Measurements from ENCODE around the gene ABHD15. TPM values are rescaled to one million over a fixed set of nuclear protein-coding genes. Genes with fewer than 3 reads are reported as not detected.

Gene ABHD15
- total RNA-seq, 2 experiments from 2014 or later: 17.9 to 18.0 TPM

DNA sequence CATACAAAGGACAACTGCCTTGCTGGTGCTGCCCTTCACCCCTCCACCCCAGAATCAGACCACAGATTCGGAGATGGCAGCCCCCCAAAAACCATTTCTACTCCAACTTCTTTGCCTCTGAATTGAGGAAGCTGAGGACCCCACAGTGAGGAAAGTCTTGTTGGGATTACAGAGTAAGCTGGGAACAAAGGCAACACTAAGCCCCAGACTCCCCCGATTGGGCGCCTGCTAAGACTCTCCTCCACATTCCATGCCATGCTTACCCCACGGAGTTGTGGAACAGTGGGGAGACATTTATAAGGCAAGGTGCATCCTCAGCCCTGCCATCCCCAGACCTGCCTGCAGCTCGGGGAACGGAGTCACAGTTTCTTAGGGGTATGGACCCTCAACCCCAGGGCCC lies 20.8 kb upstream of the ABHD15 start:
- CTCF ChIA-PET: interaction anchor here (1.0 to 6.4 kb wide), 5 partner anchors 15 to 52 kb away, joined by 3 to 33 read pairs (median 4); partner anchors contain the start of gene ABHD15
- POLR2A ChIA-PET: interaction anchor here (0.6 to 2.0 kb wide), 8 partner anchors 11 to 63 kb away, joined by 3 to 7 read pairs (median 4); partner anchors contain the start of genes ABHD15 and TP53I13

DNA sequence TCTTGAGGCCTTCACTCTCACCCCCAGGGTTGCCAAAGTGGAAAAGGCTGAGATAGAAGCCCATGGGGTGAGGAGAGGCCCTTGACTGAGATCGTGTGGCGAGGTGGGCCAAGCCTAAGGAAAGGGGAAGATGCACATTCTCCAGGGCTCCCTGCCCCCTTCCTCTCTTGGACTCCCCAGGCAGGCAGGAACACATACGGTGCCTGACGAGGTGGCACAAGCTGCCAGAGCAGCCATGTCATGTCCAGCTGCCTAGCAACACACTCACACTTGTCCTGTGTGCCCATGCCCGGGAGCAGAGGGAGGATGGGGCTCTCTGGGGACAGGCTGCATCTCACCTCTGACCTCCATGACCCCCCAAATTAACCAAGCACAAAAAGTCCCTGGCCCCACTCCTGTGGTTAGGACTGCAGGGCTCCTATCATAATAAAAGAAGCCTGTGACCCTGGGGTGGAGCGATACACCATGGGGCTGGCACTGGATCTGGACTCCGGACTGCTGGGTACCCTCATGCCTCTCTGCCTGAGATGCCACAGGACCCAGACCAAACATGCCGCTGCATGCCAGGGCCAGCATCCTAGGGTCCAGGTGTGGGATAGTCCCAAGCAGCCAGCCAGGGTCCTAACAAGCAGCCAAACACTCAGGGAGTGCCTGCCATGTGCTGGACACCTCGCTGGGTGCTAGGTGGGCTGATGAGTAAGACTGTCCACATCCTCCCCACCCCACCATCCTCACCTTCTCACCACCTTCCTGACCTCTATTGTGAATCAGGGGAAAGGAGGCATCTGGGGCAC lies 20.0 kb upstream of the ABHD15 start:
- ChIA-PET POLR2A (interaction anchor here (0.6 to 1.7 kb wide), 4 partner anchors 19 to 63 kb away, joined by 3 to 4 read pairs (median 3); partner anchors contain the start of gene ABHD15), CTCF (interaction anchor here (1.2 to 6.4 kb wide), 3 partner anchors 14 to 30 kb away, joined by 4 to 33 read pairs (median 10); partner anchors contain the start of gene ABHD15)

DNA sequence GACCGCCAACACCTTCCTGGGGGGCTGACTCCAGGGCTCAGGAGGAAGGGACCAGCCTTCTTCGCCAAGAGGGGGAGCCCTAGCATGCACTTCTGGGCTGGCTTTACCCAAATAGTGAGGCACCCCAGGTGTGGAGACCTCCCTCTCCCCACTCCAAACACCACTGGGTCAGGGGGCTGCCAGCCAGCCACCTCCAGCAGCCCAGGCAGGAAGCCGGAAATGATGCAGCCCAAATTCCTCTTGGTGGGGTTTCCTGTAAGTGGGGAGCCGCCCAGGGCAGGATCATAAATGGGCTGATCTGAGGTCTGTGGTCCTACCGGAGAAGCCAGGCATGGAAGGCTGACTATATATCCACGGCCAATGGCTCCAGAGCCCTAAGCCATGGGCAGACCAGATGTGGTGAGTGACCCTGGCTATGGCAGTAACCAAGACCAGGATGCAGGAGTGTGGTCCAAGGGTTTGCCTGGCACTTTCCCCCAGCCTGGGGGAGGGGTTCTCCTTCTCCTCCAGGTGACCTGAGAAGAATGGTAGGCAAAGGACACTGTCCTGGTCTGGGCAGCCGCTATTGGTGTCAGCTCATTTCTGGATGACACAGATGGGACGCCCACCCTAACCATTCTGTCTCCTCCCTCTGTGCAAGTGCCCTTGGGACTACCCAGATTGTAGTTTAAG lies 18.4 kb upstream of the ABHD15 start:
- CTCF ChIA-PET: interaction anchor here (1.0 to 6.4 kb wide), 2 partner anchors 12 to 32 kb away, joined by 3 to 33 read pairs; no protein-coding TSS in a partner anchor
- POLR2A ChIA-PET: no interaction called here

DNA sequence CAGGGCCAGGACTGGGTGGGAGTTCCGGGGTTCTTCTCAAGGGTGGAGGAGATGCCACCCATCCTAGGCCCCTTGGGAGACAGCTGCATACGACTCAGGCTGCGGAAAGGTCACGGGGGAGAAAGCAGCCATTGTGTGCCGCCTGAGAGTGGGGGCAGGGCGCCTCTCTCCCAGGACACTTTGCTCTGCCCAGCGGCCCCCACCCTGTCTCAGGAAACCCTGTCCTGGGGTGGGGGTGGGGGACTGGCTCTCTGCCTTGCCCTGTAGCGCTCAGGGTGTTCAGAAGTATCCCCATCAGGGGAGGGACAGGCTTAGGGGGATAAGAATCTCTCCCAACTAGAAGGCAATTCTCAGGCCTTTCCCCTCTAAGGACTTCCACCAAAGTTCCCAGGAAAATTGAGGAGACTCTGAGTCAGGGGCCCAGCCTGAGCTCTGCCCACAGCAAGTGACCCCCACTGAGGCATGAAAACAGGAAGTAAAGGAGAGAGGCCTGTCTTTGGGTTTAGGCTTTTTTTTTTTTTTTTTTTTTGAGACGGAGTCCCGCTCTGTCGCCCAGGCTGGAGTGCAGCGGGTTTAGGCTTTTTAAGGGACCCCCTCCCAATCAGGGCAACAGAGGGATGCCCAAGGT lies 17.7 kb upstream of the ABHD15 start:
- POLR2A ChIA-PET: no interaction called here
- CTCF ChIA-PET: interaction anchor here (6.4 kb wide), 1 partner anchor 33 kb away, joined by 33 read pairs; no protein-coding TSS in a partner anchor

DNA sequence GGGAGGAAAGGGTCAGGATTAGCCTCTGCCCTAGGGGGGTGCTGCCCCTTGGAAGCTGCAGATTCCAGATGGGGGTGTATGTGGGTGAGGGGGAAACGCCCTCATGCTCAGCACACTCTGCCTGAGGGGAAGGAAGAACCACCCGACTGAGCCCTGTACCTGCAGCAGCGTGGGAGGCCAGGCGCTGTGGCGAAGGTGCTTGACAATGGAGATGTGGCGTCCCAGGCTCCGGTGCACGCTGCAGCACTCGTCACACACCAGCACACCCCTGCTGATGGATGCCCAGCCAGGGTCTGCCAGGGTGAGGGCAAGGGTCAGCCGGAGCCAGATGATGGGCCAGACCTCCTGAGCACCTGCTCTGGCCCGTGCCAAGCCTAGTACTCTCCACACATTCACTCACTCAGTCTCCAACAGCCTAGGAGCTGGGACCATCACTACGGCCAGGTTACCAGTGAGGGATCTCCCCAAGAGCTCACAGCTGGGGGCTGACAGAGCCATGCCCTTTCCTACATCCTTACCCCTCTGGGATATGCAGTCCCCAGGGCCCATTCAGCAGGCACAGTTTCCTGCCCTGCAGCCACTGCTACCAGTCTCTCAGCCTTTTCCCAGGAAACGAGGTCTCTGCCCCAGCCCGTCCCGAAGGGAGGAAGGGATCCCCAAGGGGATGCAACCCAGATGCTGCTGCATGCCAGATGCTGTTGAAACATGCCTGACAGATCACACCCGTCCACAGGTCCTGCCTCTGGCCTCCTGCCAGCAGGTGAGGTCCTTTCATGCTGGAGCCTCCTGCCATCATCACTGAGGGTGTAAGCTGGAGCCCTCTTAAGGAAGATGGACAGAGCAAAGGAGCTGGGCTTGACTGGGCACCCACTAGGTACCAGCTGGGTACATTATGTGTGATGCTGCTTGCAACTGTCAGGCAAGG lies 16.7 kb upstream of the ABHD15 start:
- POLR2A ChIA-PET: no interaction called here
- CTCF ChIA-PET: interaction anchor here (1.1 to 6.4 kb wide), 4 partner anchors 8 to 44 kb away, joined by 3 to 39 read pairs (median 18); partner anchors contain the start of gene ANKRD13B

DNA sequence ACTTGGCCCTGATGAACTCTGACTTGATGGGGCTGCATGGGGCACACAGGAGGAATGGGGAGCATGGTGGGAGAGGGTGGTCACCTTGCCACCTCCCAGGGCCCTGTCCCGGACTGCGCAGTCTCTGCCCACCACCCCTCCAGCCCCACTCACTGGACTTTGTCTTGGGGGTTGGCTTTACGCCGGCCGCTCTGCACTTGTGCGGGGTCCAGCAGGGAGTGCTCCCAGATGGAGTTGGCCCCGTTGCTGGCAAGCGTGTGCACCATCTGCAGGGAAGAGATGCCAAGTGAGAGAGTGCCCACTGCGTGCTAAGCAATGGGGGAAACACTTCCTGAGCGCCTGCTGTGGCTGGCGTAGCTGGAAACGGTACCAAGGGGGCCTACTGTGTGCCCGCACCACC lies 15.9 kb upstream of the ABHD15 start:
- CTCF ChIA-PET: interaction anchor here (1.1 to 5.4 kb wide), 3 partner anchors 9 to 44 kb away, joined by 3 to 39 read pairs (median 4); partner anchors contain the start of gene ANKRD13B
- POLR2A ChIA-PET: no interaction called here

DNA sequence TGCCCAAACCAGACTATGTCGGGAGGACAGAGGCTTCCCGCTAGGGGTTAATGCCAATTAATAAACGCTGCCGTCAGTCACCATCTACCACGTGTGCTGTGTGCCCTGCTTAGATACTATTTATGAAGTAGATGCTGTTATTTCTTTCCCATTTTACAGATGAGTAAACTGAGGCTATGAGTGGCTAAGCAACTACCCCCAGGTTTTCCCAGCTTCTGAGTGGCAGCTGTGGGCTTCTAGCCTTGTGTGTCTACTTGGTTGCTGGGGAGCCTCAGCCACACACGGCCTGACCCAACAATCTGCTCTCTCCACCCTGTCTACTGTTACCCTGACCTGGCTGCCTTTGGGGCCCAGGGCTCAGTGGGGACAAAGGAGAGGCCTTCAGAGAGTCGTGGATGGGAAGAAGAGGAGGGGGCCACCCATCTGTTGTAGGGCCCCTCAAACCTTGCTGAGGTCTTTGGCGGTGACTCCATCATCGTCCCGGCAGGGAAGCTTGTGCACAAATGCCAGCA lies 15.5 kb upstream of the ABHD15 start:
- POLR2A ChIA-PET: interaction anchor here (1.1 to 1.7 kb wide), 2 partner anchors 12 to 14 kb away, joined by 4 to 7 read pairs; partner anchors contain the start of gene TP53I13
- CTCF ChIA-PET: interaction anchor here (1.1 to 5.4 kb wide), 3 partner anchors 9 to 35 kb away, joined by 4 to 40 read pairs (median 39); partner anchors contain the start of gene ANKRD13B

DNA sequence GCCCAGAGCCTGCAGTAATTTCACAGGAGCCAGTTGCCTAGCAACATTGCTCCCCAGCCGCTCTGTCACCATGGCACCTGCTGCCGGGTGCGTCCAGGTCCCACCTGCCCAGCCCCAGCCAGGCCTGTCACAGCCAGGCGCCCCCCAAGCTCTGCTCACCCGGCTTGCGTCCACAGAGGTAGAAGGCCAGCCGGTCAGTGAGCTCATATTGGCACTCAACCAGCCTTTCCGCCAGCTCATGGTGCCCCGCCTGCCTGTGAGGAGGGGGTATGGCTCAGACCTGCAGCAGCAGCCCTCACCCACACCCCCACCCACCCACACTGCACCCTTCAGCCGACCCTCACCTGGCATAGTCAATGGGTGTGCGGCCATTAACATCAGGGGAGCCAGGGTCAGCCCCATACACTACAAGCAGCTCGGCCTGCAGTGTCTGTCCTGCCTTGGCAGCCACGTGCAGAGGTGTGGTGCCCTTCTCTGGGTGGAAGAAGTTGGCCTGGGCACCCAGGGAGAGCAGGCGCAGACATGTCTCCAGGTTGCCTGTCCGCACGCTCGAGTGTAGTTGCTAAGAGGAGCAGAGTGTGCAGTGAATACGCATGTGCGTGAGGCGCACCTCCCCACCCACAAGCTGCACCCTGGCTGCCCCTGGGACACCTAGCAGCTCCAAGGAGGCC lies 14.9 kb upstream of the ABHD15 start:
- ChIA-PET POLR2A (interaction anchor here (1.1 to 1.7 kb wide), 2 partner anchors 12 to 13 kb away, joined by 4 to 7 read pairs; partner anchors contain the start of gene TP53I13), CTCF (interaction anchor here (0.5 to 5.4 kb wide), 5 partner anchors 10 to 209 kb away, joined by 4 to 40 read pairs (median 20); partner anchors contain the start of gene ANKRD13B)

DNA sequence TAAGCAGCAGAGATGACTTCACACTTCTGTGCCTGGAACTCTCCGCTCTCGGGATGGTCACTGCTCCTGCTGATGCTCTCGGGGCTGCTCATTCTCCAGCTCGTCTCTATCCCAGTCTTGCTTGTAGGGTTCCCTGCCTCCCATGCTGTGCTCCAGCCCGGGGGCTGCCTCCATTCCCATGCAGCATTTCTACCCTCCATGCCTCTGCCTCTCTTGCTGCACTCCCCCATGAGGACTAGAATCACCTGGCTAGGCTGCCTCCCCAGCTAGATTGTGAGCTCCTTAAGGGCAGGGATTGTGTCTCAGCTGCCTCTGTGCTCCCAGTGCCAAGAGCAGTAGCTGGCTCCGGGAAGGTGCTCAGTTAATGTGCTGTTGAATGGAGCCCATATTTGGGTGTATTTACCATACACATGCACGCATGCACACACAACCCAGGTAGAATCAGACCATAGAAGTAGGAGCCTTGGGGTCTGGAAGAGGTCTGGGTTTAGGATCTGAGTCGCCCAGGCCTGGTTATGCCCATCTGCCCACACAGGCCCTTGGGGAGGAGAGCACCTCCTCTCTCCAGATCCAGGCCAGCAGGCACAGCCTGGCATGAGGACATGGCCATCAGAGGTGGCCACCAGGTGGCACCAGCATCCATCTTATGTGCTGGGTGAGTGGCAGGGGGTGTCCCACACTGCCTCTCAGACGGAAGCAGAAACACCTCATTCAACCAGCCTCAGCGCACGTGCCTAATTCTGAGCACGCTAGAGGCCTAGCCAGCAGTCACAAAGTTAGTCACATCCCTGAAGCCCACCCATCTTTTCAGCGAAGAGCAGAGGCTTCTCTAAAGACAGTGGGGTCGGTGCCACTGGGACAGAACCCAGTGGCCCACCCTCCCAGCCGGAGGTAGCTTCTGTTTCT lies 13.3 kb upstream of the ABHD15 start:
- ChIA-PET POLR2A (interaction anchor here (0.6 to 1.7 kb wide), 8 partner anchors 9 to 105 kb away, joined by 3 to 7 read pairs (median 3); partner anchors contain the start of genes ABHD15, ANKRD13B and TP53I13), CTCF (interaction anchor here (0.6 to 5.4 kb wide), 10 partner anchors 10 to 397 kb away, joined by 3 to 40 read pairs (median 9); partner anchors contain the start of genes ABHD15 and ANKRD13B)

DNA sequence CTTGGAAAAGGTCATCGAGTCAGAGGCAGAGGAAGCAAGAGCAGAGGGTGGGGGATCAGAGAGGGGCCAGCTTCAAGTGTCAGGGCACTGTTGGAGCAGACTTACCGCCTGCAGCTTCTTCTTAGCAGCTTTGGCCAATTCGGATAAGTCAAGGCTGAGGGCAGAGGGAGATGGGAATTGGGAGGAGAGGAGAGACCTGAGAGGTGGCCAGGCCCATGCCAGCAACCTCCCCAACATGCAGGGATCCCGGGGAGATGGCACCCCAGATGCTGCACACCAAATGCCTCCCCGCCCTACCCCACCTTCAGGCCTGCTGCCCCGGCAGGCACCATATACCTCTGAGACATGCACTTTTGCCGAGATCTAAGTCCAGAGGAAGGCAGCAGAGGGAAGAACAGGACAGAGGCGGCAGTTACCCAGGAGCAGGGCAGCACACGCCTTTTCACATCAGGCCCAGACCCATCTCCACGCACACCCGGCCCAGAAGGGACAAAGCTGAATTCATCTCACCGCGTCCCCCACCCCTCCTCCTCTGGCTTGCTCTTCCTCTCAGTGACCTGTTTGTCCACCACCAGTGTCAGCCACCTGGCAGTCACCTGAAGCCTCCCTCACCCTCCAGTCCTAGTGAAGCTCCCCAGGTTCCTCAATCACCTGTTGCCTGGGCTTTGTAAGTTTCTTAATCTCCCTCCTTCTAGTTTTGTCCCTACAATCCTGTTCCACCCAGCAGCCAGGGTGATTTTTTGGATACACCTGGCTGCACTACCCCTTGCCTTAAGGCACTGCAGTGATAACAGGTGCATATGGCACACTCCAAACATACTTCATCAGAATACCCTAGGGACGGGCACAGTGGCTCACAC lies 12.0 kb upstream of the ABHD15 start:
- ChIA-PET POLR2A (interaction anchor here (1.2 kb wide), 1 partner anchor 38 kb away, joined by 3 read pairs; no protein-coding TSS in a partner anchor), CTCF (interaction anchor here (1.3 to 5.4 kb wide), 6 partner anchors 9 to 38 kb away, joined by 3 to 40 read pairs (median 17); partner anchors contain the start of genes ABHD15 and ANKRD13B)

DNA sequence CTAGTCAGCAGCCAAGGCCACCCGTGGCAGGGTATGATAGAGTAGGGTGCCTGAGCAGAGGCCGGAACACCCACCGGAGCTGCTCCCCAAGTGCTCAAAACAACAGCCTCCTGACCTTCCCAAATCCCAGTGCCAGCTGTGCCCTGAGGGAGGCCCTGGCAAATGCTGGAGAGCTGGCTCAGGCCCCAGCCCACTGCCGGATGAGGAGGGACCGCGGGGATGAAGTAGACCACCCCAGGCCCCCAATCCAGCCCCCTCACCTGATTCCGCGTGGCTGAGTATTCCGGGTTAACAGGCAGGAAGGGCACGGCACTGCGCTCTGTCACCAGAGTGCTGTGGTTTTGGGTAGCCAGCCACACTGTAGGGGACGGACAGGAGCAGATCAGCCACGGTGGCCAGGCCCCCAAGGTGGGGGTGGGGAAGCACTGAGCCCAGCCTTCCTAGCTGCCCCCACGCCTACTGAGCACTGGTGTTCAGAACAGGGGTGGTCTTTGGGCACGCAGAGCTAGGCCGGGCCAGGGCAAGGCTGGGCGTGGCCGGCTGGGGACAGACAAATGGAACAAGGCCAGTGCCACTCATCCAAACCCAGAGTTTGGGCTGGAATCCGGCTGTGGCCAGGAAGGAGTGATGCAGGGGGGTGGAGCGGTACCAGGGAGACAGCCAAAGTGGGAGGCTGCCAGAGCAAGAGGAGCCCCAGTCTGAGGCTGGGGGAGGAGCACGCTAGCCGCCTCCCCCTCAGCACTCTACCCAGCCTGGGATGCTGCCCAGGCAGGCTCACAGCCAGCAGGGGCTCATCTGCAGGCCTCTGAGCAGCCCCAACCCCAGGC lies 10.8 kb upstream of the ABHD15 start:
- POLR2A ChIA-PET: no interaction called here
- CTCF ChIA-PET: interaction anchor here (0.9 to 5.0 kb wide), 7 partner anchors 10 to 40 kb away, joined by 3 to 40 read pairs (median 4); partner anchors contain the start of gene ABHD15

DNA sequence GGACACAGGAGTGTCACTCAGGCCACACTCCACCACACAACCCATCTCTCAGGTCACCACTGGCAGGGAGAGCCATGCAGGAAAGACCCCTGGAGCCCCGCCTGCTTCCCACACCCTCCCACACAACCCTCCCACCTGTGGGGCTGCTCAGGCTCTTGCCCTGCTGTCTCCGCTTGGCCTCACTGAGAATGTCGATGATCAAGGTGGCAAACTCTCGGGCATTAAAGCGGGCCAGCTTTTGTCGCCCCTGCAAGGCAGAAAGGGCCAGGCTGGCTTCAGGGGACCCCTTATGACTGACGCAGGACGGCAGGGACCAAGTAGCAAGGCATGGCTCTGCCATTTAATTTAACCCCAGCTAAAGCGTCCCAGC lies 10.1 kb upstream of the ABHD15 start:
- POLR2A ChIA-PET: interaction anchor here (1.0 kb wide), 1 partner anchor 11 kb away, joined by 3 read pairs; no protein-coding TSS in a partner anchor
- CTCF ChIA-PET: interaction anchor here (0.9 to 5.0 kb wide), 4 partner anchors 9 to 40 kb away, joined by 3 to 14 read pairs (median 4); partner anchors contain the start of gene ABHD15

DNA sequence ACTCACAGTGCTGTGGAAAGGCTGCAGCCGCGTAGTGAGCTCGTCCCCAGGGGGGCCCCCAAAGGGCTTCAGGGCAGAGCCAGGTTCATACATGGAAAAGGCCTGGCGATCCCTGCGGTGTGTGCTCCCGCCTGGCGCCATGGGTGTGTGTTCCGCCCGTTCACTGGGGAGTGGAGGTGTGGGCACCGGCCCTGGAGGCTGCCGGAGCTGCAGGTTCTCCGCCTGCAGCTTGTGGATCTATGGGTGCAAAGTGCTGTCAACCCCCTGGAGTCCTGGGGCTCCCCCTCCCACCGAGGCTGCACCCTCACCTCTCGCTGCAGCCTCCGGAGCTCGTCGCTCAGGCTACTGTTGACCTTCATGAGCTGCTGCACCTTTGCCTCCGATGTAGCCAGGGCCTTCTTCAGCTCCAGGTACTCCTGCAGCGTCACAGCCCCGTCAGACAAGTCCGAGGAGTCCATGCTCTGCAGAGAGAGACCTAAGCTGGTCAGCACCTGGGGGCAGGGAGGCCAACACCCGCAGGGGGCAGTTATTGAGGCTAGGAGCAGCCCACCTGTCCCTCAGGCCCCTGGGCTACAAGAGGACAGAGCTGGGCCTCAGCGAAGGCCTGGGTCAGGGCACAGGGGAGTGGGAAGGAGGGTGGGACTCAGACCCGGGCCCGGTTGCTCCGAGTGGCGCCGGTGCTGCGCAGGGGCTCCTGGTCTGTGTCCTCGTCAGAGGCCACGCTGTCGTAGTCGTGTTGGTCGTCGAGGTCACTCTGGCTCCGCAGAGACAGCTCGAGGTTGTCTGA lies 9.6 kb upstream of the ABHD15 start:
- CTCF ChIA-PET: interaction anchor here (0.9 to 5.8 kb wide), 5 partner anchors 9 to 41 kb away, joined by 3 to 27 read pairs (median 4); partner anchors contain the start of gene ABHD15
- POLR2A ChIA-PET: interaction anchor here (1.0 kb wide), 1 partner anchor 12 kb away, joined by 3 read pairs; no protein-coding TSS in a partner anchor
